HL-60 (cell line): ENCODE data around the gene WNT7A.

Experiments
- GABPA ChIP-seq: IDR thresholded peaks from 2 replicates; pipeline ENCODE4 v1.6.1; 2012; ENCODE audit warnings: low read depth
- POLR2AphosphoS5 ChIP-seq: IDR thresholded peaks from 2 replicates; pipeline ENCODE4 v1.6.1; 2012; ENCODE audit warnings: low read depth
- TF ChIP-seq, protein P1 (sequence below): IDR thresholded peaks from one replicate; pipeline ENCODE4 v1.5.1; 2011; ENCODE audit warnings: low read length, control low read depth, inconsistent platforms; ENCODE audit not compliant: insufficient read depth

- TF ChIP-seq POLR2AphosphoS5, result no peak
- TF ChIP-seq, protein P1, sequence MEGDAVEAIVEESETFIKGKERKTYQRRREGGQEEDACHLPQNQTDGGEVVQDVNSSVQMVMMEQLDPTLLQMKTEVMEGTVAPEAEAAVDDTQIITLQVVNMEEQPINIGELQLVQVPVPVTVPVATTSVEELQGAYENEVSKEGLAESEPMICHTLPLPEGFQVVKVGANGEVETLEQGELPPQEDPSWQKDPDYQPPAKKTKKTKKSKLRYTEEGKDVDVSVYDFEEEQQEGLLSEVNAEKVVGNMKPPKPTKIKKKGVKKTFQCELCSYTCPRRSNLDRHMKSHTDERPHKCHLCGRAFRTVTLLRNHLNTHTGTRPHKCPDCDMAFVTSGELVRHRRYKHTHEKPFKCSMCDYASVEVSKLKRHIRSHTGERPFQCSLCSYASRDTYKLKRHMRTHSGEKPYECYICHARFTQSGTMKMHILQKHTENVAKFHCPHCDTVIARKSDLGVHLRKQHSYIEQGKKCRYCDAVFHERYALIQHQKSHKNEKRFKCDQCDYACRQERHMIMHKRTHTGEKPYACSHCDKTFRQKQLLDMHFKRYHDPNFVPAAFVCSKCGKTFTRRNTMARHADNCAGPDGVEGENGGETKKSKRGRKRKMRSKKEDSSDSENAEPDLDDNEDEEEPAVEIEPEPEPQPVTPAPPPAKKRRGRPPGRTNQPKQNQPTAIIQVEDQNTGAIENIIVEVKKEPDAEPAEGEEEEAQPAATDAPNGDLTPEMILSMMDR, result no peak
- no peak for TF ChIP-seq GABPA
Observed at GRCh38 chr3:13800064-13800463, 79.8 kb downstream of the WNT7A start.
